SK-N-SH (cell line): ENCODE data around the gene CASP8. TPM values are rescaled to one million over a fixed set of nuclear protein-coding genes. Genes with fewer than 3 reads are reported as not detected.

Source experiments
- CTCF ChIA-PET: fragments of 300-600, 350-600 bp; formaldehyde crosslinking; extraction: SDS; loops from one replicate; lab custom pipeline; 2021; lab: Yijun Ruan, JAX
- POLR2A ChIA-PET: fragments of 350-600 bp; sonication (Branson Sonifier 250); formaldehyde crosslinking; extraction: SDS; loops from one replicate; lab custom pipeline; 2020; ENCODE audit warnings: antibody characterized with exemption, inconsistent platforms; lab: Yijun Ruan, JAX
- DNase-seq: peaks from one replicate; pipeline ENCODE4 v3.0.0; 2012
- H2AFZ ChIP-seq: fragments of 200-600 bp; sonication (generic); 2 replicates; pipeline ENCODE4 v1.8.1; 2016; ENCODE audit warnings: antibody characterized with exemption, mild to moderate bottlenecking, low read depth
- H3F3A ChIP-seq: fragments of 200-600 bp; sonication (generic); replicated peaks from 2 replicates; pipeline ENCODE3; 2016; ENCODE audit warnings: antibody characterized with exemption, mild to moderate bottlenecking; ENCODE audit not compliant: insufficient read depth
- H3K27ac ChIP-seq, 2 experiments: fragments of 200-500 bp in 1 of 2; fragments of 200-600 bp in 1 of 2; sonication (Bioruptor generic) in 1 of 2; sonication (generic), shearing (Covaris generic) in 1 of 2; 2 replicates each; pipeline versions ENCODE4 v1.5.1 to v1.6.1; 2014 to 2016; ENCODE audit warnings: low read depth in 2 of 2, inconsistent platforms in 1 of 2, low read length in 1 of 2, mild to moderate bottlenecking in 1 of 2, mixed read lengths in 1 of 2
- H3K27me3 ChIP-seq: fragments of 200-600 bp; sonication (generic), shearing (Covaris generic); 2 replicates; pipeline ENCODE4 v1.6.1; 2016; ENCODE audit warnings: mixed run types; ENCODE audit not compliant: insufficient read depth
- H3K36me3 ChIP-seq, 2 experiments: fragments of 200-500 bp in 1 of 2; fragments of 200-600 bp in 1 of 2; sonication (Bioruptor generic) in 1 of 2; sonication (generic) in 1 of 2; replicated peaks in 1 of 2; 2 replicates each; pipeline versions ENCODE3 to v1.5.1; 2014 to 2016; ENCODE audit warnings: low read length in 1 of 2, mild to moderate bottlenecking in 1 of 2; ENCODE audit not compliant: insufficient read depth in 2 of 2, control insufficient read depth in 1 of 2
- H3K4me1 ChIP-seq, 2 experiments: fragments of 200-500 bp in 1 of 2; fragments of 200-600 bp in 1 of 2; sonication (Bioruptor generic) in 1 of 2; sonication (generic), shearing (Covaris generic) in 1 of 2; 2 replicates each; pipeline versions ENCODE4 v1.5.1 to v1.6.1; 2014 to 2016; ENCODE audit warnings: low read depth in 1 of 2, low read length in 1 of 2, mixed run types in 1 of 2; ENCODE audit not compliant: insufficient read depth in 2 of 2, control insufficient read depth in 1 of 2
- H3K4me2 ChIP-seq: fragments of 200-600 bp; sonication (generic), shearing (Covaris generic); 2 replicates; pipeline ENCODE4 v1.6.1; 2017; ENCODE audit warnings: mixed run types
- H3K4me3 ChIP-seq, 2 experiments: fragments of 200-500 bp in 1 of 2; fragments of 200-600 bp in 1 of 2; sonication (Bioruptor generic) in 1 of 2; sonication (generic), shearing (Covaris generic) in 1 of 2; 2 replicates each; pipeline versions ENCODE4 v1.5.1 to v1.8.1; 2014 to 2016; ENCODE audit warnings: low read depth in 2 of 2, inconsistent platforms in 1 of 2, low read length in 1 of 2, mild to moderate bottlenecking in 1 of 2, mixed read lengths in 1 of 2, moderate library complexity in 1 of 2
- H3K79me2 ChIP-seq: fragments of 200-600 bp; sonication (generic); 2 replicates; pipeline ENCODE4 v1.8.1; 2017; ENCODE audit warnings: mild to moderate bottlenecking; ENCODE audit not compliant: insufficient read depth
- H3K9ac ChIP-seq: fragments of 200-600 bp; sonication (generic); 2 replicates; pipeline ENCODE4 v1.6.1; 2017; ENCODE audit warnings: mixed run types
- H3K9me2 ChIP-seq: fragments of 200-600 bp; sonication (generic); 2 replicates; pipeline ENCODE4 v1.6.1; 2017; ENCODE audit warnings: mixed run types
- H3K9me3 ChIP-seq: fragments of 200-600 bp; sonication (generic); 2 replicates; pipeline ENCODE4 v1.6.1; 2017; ENCODE audit warnings: mixed run types, mild to moderate bottlenecking, moderate library complexity
- H4K20me1 ChIP-seq: fragments of 200-600 bp; sonication (generic); 2 replicates; pipeline ENCODE4 v1.6.1; 2017; ENCODE audit warnings: mild to moderate bottlenecking, mixed run types; ENCODE audit not compliant: insufficient read depth
- CTCF ChIP-seq: fragments of 200-600 bp; sonication (generic); IDR thresholded peaks from 2 replicates; pipeline ENCODE4 v1.6.1; 2017; ENCODE audit warnings: antibody characterized with exemption, mild to moderate bottlenecking, moderate library complexity
- ELF1 ChIP-seq: IDR thresholded peaks from 2 replicates; pipeline ENCODE4 v1.4.0; 2012
- EP300 ChIP-seq, 2 experiments: IDR thresholded peaks; 2 replicates each; pipeline versions ENCODE4 v1.4.0 to v1.6.1; 2012; ENCODE audit warnings: borderline replicate concordance in 1 of 2, low read depth in 1 of 2, low read length in 1 of 2
- EZH2phosphoT487 ChIP-seq: fragments of 200-600 bp; sonication (generic); IDR thresholded peaks from 2 replicates; pipeline ENCODE4 v1.6.1; 2017; ENCODE audit warnings: low read depth, mixed run types, mild to moderate bottlenecking, antibody characterized with exemption, moderate library complexity, borderline replicate concordance
- FOSL2 ChIP-seq: IDR thresholded peaks from 2 replicates; pipeline ENCODE4 v1.4.0; 2012; ENCODE audit warnings: low read depth, mild to moderate bottlenecking, moderate library complexity, borderline replicate concordance
- GABPA ChIP-seq: IDR thresholded peaks from 2 replicates; pipeline ENCODE4 v1.4.0; 2012; ENCODE audit warnings: low read depth, mild to moderate bottlenecking
- MEF2A ChIP-seq: IDR thresholded peaks from 2 replicates; pipeline ENCODE4 v1.4.0; 2012; ENCODE audit warnings: low read depth, borderline replicate concordance
- NFIC ChIP-seq: IDR thresholded peaks from 2 replicates; pipeline ENCODE4 v1.4.0; 2012; ENCODE audit warnings: borderline replicate concordance
- RAD21 ChIP-seq: IDR thresholded peaks from 2 replicates; pipeline ENCODE4 v1.6.1; 2012; ENCODE audit warnings: mild to moderate bottlenecking, low read length
- REST ChIP-seq: IDR thresholded peaks from 2 replicates; pipeline ENCODE4 v1.6.1; 2012; ENCODE audit warnings: mild to moderate bottlenecking, low read depth, low read length, moderate library complexity
- RFX5 ChIP-seq: IDR thresholded peaks from 2 replicates; pipeline ENCODE4 v1.6.1; 2012; ENCODE audit warnings: mild to moderate bottlenecking, improper control_type of control experiment, low read length
- RXRA ChIP-seq: IDR thresholded peaks from 2 replicates; pipeline ENCODE4 v1.4.0; 2012; ENCODE audit warnings: low read depth, mild to moderate bottlenecking, borderline replicate concordance
- TAF1 ChIP-seq: IDR thresholded peaks from 2 replicates; pipeline ENCODE4 v1.6.1; 2012; ENCODE audit warnings: low read depth, mild to moderate bottlenecking, low read length, moderate library complexity, borderline replicate concordance
- USF1 ChIP-seq: IDR thresholded peaks from 2 replicates; pipeline ENCODE4 v1.4.0; 2012; ENCODE audit warnings: low read depth, borderline replicate concordance
- USF2 ChIP-seq: fragments of 150-350 bp; IDR thresholded peaks from 2 replicates; pipeline ENCODE4 v1.6.1; 2017; ENCODE audit warnings: antibody characterized with exemption, low read length, low read depth, borderline replicate concordance
- YY1 ChIP-seq: IDR thresholded peaks from 2 replicates; pipeline ENCODE4 v1.4.0; 2012; ENCODE audit warnings: low read depth, mild to moderate bottlenecking
- ZBTB33 ChIP-seq: IDR thresholded peaks from 2 replicates; pipeline ENCODE4 v1.4.0; 2012; ENCODE audit warnings: low read depth, borderline replicate concordance
- WGBS: methylation state at CpG from one replicate; pipeline ENCODE4 v1.1.6; 2017; ENCODE audit warnings: low lambda C conversion rate; 5-methylcytosine and 5-hydroxymethylcytosine counted together
- polyA plus RNA-seq, 3 experiments: library from polyadenylated mRNA; depleted of rRNA; stranded (reverse); fragments of >200 nt; gene quantifications; 2 replicates each; pipeline ENCODE4 v1.2.3, GENCODE V29; 2012

Gene CASP8
- polyA plus RNA-seq, 1 of the 3 experiments (the other 2 are of a cell fraction): 13.1 TPM

- TF ChIP-seq MEF2A (no peak), YY1 (peak; percentile 82), EZH2phosphoT487 (no peak), RAD21 (peak; percentile 71), RXRA (no peak), ELF1 (peak; percentile 92)
- TF ChIP-seq, all 33 proteins: peak for 9
Measured at GRCh38 chr2:201231781-201232466, 28.4 kb upstream of the CASP8 start (continued).

GRCh38 chr2:201232467-201232815 is 27.9 kb upstream of the CASP8 start:
- Histone ChIP-seq H4K20me1 (no peaks in the 10 kb centered on the region), H3F3A (peaks cover 6% of the 10 kb centered on the region), H3K79me2 (no peaks in the 10 kb centered on the region), H3K9me3 (no peaks in the 10 kb centered on the region), H3K4me3 (peak overlapping the region in 1 of 2 experiments; percentile 19; a peak in 1 of 4 replicates), H3K4me2 (no peak overlapping the region), H3K4me1 (peaks cover 0 to 6% of the 10 kb centered on the region in 2 experiments; a peak in 2 of 4 replicates), H3K27me3 (no peaks in the 10 kb centered on the region), H2AFZ (peak overlapping the region; percentile 91), H3K27ac (no peak overlapping the region), H3K9me2 (no peaks in the 10 kb centered on the region), H3K9ac (no peak overlapping the region), H3K36me3 (no peaks in the 10 kb centered on the region)
- ChIA-PET CTCF (interaction anchor here (0.6 to 2.2 kb wide), 25 partner anchors 9 to 628 kb away, joined by 3 to 10 read pairs (median 3); partner anchors contain the start of genes CASP10, CFLAR, STRADB and TRAK2), POLR2A (interaction anchor here (0.6 kb wide), 1 partner anchor 80 kb away, joined by 3 read pairs; no protein-coding TSS in a partner anchor)
- TF ChIP-seq GABPA (no peak), RFX5 (no peak), REST (no peak), EZH2phosphoT487 (no peak), FOSL2 (no peak), TAF1 (no peak), USF1 (no peak), USF2 (no peak), EP300 (IDR thresholded peaks at IDR 0.05; ENCODE audit: borderline replicate concordance in 1 of 2, low read depth in 1 of 2, low read length in 1 of 2) (no peak), ZBTB33 (no peak), CTCF (no peak), NFIC (no peak)
- DNase-seq: no peak
- 75% methylated on average over 3 of the region's 3 CpGs for WGBS
